NCI-H187 (cell line): ENCODE measurements around the gene JPH4.

Experiments used
- DNase-seq, 2 experiments: peaks; one replicate each; lab custom pipeline; 2025; lab: John Stamatoyannopoulos, UW

Gene JPH4

GRCh38 chr14:23525611-23526010 is 53.0 kb downstream of the JPH4 start:
- DNase-seq = no peak

GRCh38 chr14:23524954-23525353 is 53.6 kb downstream of the JPH4 start:
- no peak for DNase-seq

- DNase-seq = no peak
These were observed 55.2 kb downstream of the JPH4 start for GRCh38 chr14:23523229-23524016.

- DNase-seq = no peak
These were observed 55.9 kb downstream of the JPH4 start for GRCh38 chr14:23522643-23523198.

- no peak for DNase-seq
These were observed 56.6 kb downstream of the JPH4 start for GRCh38 chr14:23521785-23522640.

- no peak for DNase-seq
These were observed 57.6 kb downstream of the JPH4 start for GRCh38 chr14:23520899-23521533.

- DNase-seq = no peak
These were observed 59.9 kb downstream of the JPH4 start for GRCh38 chr14:23518709-23519108.
